Measurements from ENCODE around the gene ATL3. TPM values are rescaled to one million over a fixed set of nuclear protein-coding genes. Genes with fewer than 3 reads are reported as not detected.
"Not testable (repeated sequence)": the region's sequence is repeated elsewhere in the genome, so short reads cannot be mapped to it uniquely, and the experiment has no call there.

Gene ATL3
- polyA plus RNA-seq, 4 donors = 16.0 to 21.0 (median 19.2) TPM

- DNase-seq (ENCODE audit: low read depth in 4 of 4, low spot score in 3 of 4) = no peak
Observed at GRCh38 chr11:63629426-63629825, 41.8 kb downstream of the ATL3 start.

- DNase-seq (ENCODE audit: low read depth in 4 of 4, low spot score in 3 of 4) = no peak
Observed at GRCh38 chr11:63623513-63624140, 47.5 kb downstream of the ATL3 start.

DNA sequence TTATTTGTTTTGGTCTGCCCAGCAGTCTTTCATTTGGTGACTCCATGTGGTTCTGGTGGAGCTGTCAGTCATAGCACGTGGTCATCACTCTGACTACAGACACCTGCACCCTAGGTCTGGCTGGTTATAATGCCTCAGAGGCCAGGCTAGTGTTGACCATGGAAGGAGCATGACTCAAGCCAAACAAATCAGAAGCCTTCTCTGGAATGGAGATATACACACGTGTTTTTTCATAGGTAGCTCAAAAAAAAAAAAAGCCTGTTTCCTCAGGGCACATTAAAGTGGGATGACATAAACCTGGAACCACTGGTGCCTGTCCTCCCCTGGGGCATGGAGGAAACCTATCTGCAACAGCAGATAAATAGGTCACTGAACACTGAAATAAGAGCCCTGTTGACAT lies 48.9 kb downstream of the ATL3 start:
- DNase-seq (ENCODE audit: low read depth in 4 of 4, low spot score in 3 of 4) = no peak

- DNase-seq (ENCODE audit: low read depth in 4 of 4, low spot score in 3 of 4) = no peak
Observed at GRCh38 chr11:63621071-63621470, 50.1 kb downstream of the ATL3 start.

GRCh38 chr11:63619967-63620366 lies 51.2 kb downstream of the ATL3 start:
- DNase-seq (ENCODE audit: low read depth in 4 of 4, low spot score in 3 of 4) = no peak

DNA sequence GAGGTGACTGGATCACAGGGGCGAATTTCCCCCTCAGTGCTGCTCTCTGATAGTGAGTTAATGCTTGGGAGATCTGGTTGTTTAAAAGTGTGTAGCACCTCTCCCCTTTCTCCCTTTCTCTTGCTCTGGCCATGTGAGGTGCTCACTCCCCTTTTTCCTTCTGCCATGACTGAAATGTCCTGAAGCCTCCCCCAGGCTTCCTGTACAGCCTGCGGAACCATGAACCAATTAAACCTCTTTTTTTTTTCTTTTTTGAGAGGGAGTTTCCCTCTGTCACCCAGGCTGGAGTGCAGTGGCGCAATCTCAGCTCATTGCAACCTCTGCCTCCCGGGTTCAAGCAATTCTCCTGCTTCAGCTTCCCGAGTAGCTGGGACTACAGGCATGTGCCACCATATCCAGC lies 53.5 kb downstream of the ATL3 start:
- DNase-seq (ENCODE audit: low read depth in 4 of 4, low spot score in 3 of 4) = not testable (repeated sequence)

DNA sequence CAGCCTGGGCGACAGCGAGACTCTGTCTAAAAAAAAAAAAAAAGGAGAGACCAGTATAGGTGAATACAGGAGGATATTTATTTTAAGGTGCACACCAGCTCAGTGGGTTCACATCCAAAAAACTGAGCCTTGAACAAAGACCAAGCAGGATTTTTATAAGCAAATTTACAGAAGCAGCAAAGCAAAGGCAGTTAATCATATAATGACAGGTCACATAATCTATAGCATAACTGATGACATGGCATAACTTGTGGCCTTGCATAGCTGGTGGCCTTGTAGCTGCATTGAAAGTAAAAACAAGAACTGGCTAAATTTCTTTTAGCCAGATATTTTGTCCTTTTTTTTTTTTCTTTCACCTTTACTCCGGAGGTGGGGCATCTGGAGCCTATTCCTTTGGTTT lies 54.2 kb downstream of the ATL3 start:
- no peak for DNase-seq (ENCODE audit: low read depth in 4 of 4, low spot score in 3 of 4)

GRCh38 chr11:63614136-63614671 lies 57.0 kb downstream of the ATL3 start, which contains the start of gene PLAAT3:
PLAAT3 (minus strand) TSS chr11:63614433; CDS start chr11:63614014, 419 bp downstream.
- no peak for DNase-seq (ENCODE audit: low read depth in 4 of 4, low spot score in 3 of 4)

GRCh38 chr11:63613517-63614135 lies 57.5 kb downstream of the ATL3 start:
- DNase-seq (ENCODE audit: low read depth in 4 of 4, low spot score in 3 of 4) = no peak

GRCh38 chr11:63612181-63612580 lies 59.0 kb downstream of the ATL3 start:
- DNase-seq (ENCODE audit: low read depth in 4 of 4, low spot score in 3 of 4) = no peak

GRCh38 chr11:63611395-63611747 lies 59.8 kb downstream of the ATL3 start:
- no peak for DNase-seq (ENCODE audit: low read depth in 4 of 4, low spot score in 3 of 4)

DNA sequence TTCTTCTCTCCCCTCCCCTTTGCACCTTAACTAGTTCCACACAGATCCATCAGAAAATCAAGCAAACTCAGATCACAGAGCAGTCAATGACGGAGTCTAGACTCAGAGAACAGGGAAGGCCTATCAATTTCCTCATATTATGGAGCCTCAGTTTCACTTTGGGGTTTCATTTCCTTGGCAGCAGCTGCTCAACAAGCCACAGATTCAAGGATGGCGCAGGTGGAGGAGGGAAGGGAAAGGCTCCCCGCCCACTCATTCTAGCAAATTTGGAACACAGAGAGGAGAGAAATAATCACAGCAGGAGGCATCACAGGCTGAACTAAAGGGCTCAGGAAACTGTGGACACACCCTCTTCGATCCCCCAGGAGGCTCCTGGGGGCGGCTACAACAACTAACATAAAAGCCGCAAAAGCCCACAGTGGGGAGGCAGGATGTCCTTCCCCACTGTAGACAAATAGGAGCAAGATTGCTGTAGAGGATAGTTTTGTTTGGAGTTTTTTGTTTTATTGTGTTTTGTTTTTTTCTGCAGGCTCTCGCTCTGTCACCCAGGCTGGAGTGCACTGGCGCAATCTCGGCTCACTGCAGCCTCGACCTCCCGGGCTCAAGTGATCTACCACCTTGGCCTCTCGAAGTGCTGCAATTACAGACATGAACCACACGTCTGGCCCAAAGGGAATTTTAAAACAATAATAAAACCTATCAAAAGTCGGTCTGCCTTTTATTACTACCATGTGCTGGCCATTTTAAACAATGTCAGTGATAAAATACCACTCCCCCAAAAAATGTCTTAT lies 60.4 kb downstream of the ATL3 start:
- no peak for DNase-seq (ENCODE audit: low read depth in 4 of 4, low spot score in 3 of 4)

DNA sequence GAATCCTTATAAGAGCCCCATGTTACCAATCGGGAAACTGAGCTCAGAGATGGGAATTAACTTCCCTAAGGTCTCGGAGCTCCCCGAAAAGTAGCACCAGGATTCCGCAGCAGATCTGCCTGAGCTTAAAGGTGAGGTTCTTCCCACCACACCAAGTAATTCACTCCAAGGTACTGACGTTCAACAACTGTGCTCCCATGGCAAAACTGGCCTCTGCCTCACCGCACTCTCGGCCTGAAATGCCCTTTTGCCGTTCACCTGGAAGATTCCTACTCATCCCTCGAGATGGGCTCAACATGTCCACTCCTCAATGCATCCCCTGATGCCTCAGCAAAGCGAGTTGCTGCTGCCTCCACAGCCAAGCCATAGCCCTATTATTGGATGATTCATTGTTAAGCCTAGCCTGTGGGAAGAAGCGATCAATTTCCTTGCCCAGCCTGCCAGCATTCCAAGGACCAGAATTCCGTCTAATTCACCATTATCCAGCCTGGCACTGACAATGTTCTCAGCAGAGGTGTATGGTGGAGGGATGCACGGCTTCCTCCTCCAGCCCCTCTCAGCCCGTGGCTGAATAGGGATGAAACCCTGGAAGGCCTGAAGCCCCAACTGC lies 61.1 kb downstream of the ATL3 start:
- DNase-seq (ENCODE audit: low read depth in 4 of 4, low spot score in 3 of 4) = no peak

- no peak for DNase-seq (ENCODE audit: low read depth in 4 of 4, low spot score in 3 of 4)
Observed at GRCh38 chr11:63609536-63609935, 61.6 kb downstream of the ATL3 start.

- DNase-seq (ENCODE audit: low read depth in 4 of 4, low spot score in 3 of 4) = no peak
Observed at GRCh38 chr11:63608353-63609345, 62.5 kb downstream of the ATL3 start.

DNA sequence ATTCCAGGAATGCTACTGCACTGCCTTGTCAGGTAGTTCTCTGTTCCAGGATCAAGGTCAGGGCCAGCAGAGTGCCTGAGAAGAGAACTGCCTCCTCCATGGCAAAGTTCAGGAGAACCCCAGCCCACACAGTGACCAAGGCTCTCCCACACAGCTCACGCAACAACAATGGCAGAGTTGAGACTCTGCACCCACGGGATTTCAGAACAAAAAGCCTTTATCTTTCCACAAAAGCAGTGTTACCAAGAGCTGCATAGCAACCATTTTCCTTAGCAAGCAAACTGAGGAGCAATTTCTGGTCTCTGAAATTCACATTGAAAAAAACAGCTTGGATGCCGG lies 68.0 kb downstream of the ATL3 start:
- DNase-seq (ENCODE audit: low read depth in 4 of 4, low spot score in 3 of 4) = no peak

- not testable (repeated sequence) for DNase-seq (ENCODE audit: low read depth in 4 of 4, low spot score in 3 of 4)
Observed at GRCh38 chr11:63602290-63603179, 68.6 kb downstream of the ATL3 start.

DNA sequence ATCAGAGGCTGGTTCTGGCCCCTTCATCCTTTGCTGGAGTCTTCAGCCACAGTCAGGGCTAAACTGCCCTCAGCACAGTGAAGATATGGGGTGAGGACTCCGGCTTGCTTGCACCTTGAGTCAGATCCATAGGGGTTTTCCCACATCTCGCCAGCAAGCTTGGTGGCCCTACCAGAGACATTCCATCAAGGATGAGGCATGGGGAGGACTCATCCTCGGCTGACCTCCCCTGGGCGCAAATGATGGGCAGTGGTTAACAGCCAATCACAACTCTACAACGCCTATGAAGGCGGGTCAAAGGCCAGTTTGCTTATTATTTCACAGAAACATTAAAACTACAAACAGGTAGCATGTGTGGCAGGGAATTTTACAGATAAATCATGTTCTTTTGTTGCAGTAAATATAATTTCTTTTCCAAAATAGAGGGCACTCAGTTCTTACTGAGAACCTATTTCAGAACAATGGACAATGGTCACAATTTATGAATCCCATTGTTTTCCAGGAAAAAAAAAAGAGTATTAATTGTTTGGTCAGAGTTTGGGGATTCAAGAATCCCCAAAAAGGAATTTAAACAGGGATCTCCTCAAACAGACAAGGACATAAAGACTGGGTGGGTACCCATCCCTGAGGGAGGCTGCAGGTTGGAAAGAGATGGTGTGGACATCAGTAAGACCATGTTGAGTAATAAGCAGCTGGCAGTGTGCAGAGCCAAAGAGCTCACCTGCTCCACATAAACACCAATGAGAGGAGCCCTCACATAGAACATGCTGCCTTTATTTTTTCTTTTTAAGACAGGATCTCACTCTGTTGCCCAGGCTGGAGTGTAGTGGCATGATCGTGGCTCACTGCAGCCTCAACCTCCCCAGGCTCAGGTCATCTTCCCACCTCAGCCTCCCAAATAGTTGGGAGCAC lies 71.7 kb downstream of the ATL3 start:
- DNase-seq (ENCODE audit: low read depth in 4 of 4, low spot score in 3 of 4) = no peak
